Retina (tissue), 1 donor: Measurements from ENCODE around the gene RGCC.
"Not testable (repeated sequence)": the region's sequence is repeated elsewhere in the genome, so short reads cannot be mapped to it uniquely, and the experiment has no call there.

ENCODE experiments used
- DNase-seq: peaks from one replicate; pipeline ENCODE4 v3.0.0-alpha.2; 2016

The RGCC gene

GRCh38 chr13:41456768-41457588 lies at the start of gene RGCC:
TSS of gene RGCC (plus strand) at chr13:41457550. CDS start at chr13:41457708, 158 bp downstream.
- DNase-seq: peak; percentile 79

GRCh38 chr13:41408121-41408520 lies 49.2 kb upstream of the RGCC start:
- no peak for DNase-seq

- DNase-seq: no peak
Measured at GRCh38 chr13:41408746-41409145, 48.6 kb upstream of the RGCC start.

- DNase-seq: no peak
Measured at GRCh38 chr13:41409611-41410010, 47.7 kb upstream of the RGCC start.

- no peak for DNase-seq
Measured at GRCh38 chr13:41411060-41411459, 46.3 kb upstream of the RGCC start.

- no peak for DNase-seq
Measured at GRCh38 chr13:41411522-41411921, 45.8 kb upstream of the RGCC start.

GRCh38 chr13:41413872-41414271 lies 43.5 kb upstream of the RGCC start:
- DNase-seq: no peak

GRCh38 chr13:41416276-41416675 lies 41.1 kb upstream of the RGCC start:
- DNase-seq: no peak

GRCh38 chr13:41418027-41418426 lies 39.3 kb upstream of the RGCC start:
- DNase-seq: no peak

GRCh38 chr13:41418731-41419130 lies 38.6 kb upstream of the RGCC start:
- no peak for DNase-seq

GRCh38 chr13:41419206-41419605 lies 38.1 kb upstream of the RGCC start:
- no peak for DNase-seq

- DNase-seq: no peak
Measured at GRCh38 chr13:41420146-41420545, 37.2 kb upstream of the RGCC start.

- DNase-seq: not testable (repeated sequence)
Measured at GRCh38 chr13:41421330-41421729, 36.0 kb upstream of the RGCC start.

GRCh38 chr13:41421983-41422382 lies 35.4 kb upstream of the RGCC start:
- DNase-seq: not testable (repeated sequence)

- DNase-seq: not testable (repeated sequence)
Measured at GRCh38 chr13:41423259-41423658, 34.1 kb upstream of the RGCC start.

- not testable (repeated sequence) for DNase-seq
Measured at GRCh38 chr13:41424675-41425074, 32.7 kb upstream of the RGCC start.

GRCh38 chr13:41426047-41426446 lies 31.3 kb upstream of the RGCC start:
- DNase-seq: no peak

- no peak for DNase-seq
Measured at GRCh38 chr13:41427666-41428065, 29.7 kb upstream of the RGCC start.

- no peak for DNase-seq
Measured at GRCh38 chr13:41428155-41428554, 29.2 kb upstream of the RGCC start.

- DNase-seq: not testable (repeated sequence)
Measured at GRCh38 chr13:41434030-41434429, 23.3 kb upstream of the RGCC start.

- no peak for DNase-seq
Measured at GRCh38 chr13:41434831-41435520, 22.4 kb upstream of the RGCC start.

GRCh38 chr13:41443969-41444368 lies 13.4 kb upstream of the RGCC start:
- no peak for DNase-seq

- DNase-seq: no peak
Measured at GRCh38 chr13:41452462-41452861, 4.9 kb upstream of the RGCC start.

- no peak for DNase-seq
Measured at GRCh38 chr13:41453620-41454019, 3.7 kb upstream of the RGCC start.
